Mucosa of stomach (tissue), 1 donor: ENCODE measurements around the gene SHLD2.

Source experiments
- H3K27me3 ChIP-seq: one replicate; pipeline ENCODE4 v1.7.0; 2013; ENCODE audit warnings: mild to moderate bottlenecking, low read length; ENCODE audit not compliant: control insufficient read depth, insufficient read depth
- H3K36me3 ChIP-seq: one replicate; pipeline ENCODE4 v1.7.0; 2013; ENCODE audit warnings: low read length; ENCODE audit not compliant: control insufficient read depth, insufficient read depth
- H3K4me1 ChIP-seq: one replicate; pipeline ENCODE4 v1.7.0; 2013; ENCODE audit warnings: mild to moderate bottlenecking, low read length; ENCODE audit not compliant: control insufficient read depth, insufficient read depth
- H3K4me3 ChIP-seq: one replicate; pipeline ENCODE4 v1.7.0; 2013; ENCODE audit warnings: low read length
- H3K9ac ChIP-seq: one replicate; pipeline ENCODE4 v1.7.0; 2013; ENCODE audit warnings: mild to moderate bottlenecking, low read length, moderate library complexity
- H3K9me3 ChIP-seq: one replicate; pipeline ENCODE4 v1.7.0; 2013; ENCODE audit warnings: mild to moderate bottlenecking, low read length, moderate library complexity; ENCODE audit not compliant: control insufficient read depth
- donor health status: Pancreatic carcinoma.

Gene SHLD2, protein sequence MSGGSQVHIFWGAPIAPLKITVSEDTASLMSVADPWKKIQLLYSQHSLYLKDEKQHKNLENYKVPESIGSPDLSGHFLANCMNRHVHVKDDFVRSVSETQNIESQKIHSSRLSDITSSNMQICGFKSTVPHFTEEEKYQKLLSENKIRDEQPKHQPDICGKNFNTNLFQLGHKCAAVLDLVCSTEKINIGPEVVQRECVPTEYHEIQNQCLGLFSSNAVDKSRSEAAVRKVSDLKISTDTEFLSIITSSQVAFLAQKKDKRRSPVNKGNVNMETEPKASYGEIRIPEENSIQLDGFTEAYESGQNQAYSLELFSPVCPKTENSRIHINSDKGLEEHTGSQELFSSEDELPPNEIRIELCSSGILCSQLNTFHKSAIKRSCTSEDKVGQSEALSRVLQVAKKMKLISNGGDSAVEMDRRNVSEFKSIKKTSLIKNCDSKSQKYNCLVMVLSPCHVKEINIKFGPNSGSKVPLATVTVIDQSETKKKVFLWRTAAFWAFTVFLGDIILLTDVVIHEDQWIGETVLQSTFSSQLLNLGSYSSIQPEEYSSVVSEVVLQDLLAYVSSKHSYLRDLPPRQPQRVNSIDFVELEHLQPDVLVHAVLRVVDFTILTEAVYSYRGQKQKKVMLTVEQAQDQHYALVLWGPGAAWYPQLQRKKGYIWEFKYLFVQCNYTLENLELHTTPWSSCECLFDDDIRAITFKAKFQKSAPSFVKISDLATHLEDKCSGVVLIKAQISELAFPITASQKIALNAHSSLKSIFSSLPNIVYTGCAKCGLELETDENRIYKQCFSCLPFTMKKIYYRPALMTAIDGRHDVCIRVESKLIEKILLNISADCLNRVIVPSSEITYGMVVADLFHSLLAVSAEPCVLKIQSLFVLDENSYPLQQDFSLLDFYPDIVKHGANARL

GRCh38 chr10:87094373-87095235, at the start of gene SHLD2, which contains the start of gene GLUD1:
Gene SHLD2, plus strand, starts transcription at chr10:87095206. Its CDS starts 56,149 bp downstream, at chr10:87151355.
Gene GLUD1, minus strand, starts transcription at chr10:87094843. Its CDS starts 74 bp downstream, at chr10:87094769.
- Histone ChIP-seq H3K4me3 (peak within 1 kb of the TSS; percentile 58), H3K9me3 (no peaks in the 10 kb centered on the region), H3K27me3 (no peaks in the 10 kb centered on the region), H3K36me3 (no peaks in the 10 kb centered on the region), H3K9ac (peak within 1 kb of the TSS; percentile 79), H3K4me1 (peaks cover 15% of the 10 kb centered on the region)

DNA sequence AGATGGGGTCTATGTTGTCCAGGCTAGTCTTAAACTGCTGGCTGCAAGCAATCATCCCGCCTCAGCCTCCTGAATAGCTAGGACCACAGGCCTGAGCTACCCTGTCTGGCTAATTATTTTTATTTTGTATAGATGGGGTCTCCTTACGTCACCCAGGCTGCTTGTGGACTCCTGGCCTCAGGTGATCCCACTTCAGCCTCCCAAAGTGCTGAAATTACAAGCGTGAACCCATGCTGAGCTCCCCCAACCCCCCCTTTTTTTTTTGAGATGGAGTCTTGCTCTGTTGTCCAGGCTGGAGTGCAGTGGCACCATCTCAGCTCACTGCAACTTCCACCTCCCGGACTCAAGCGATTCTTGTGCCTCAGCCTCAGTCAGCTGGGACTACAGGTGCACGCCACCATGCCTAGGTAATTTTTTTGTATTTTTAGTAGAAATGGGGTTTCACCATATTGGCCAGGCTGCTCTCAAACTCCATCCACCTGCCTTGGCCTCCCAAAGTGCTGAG, 49.5 kb upstream of the SHLD2 start:
- Histone ChIP-seq H3K4me1 (no peaks in the 10 kb centered on the region), H3K4me3 (no peak overlapping the region), H3K9me3 (no peaks in the 10 kb centered on the region), H3K27me3 (no peaks in the 10 kb centered on the region), H3K9ac (no peak overlapping the region), H3K36me3 (no peaks in the 10 kb centered on the region)

GRCh38 chr10:87053111-87053510, 41.9 kb upstream of the SHLD2 start:
- Histone ChIP-seq H3K36me3 (no peaks in the 10 kb centered on the region), H3K9me3 (no peaks in the 10 kb centered on the region)

DNA sequence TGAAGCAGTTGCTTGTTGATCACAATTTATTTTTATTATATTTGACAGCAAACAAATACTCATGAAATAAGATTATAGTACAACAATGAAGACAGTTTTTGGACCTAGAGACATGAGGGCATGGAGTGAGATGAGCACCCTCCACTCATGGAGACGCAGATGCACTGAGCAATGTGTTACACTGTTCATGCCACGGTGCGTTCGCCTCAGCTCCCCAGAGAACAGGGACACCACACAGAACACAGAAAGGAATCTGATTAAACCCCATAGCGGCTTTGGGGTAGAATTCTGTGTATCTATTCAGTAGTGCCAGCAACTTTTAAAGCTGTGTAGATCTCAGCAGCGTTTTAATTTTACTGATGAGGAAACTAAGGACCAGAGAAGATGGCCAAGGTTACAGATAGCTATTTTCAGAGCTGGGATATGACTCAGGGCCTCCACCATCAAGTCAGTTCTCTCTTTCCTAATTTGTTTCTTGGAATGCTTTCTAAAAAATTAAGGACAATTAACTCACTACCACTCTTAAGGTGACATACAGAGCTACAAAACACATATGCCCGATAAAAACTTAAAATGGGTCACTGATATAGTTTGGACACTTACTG, 41.3 kb upstream of the SHLD2 start:
- Histone ChIP-seq H3K9ac (no peak overlapping the region), H3K27me3 (no peaks in the 10 kb centered on the region), H3K36me3 (no peaks in the 10 kb centered on the region), H3K9me3 (no peaks in the 10 kb centered on the region), H3K4me3 (no peak overlapping the region), H3K4me1 (no peaks in the 10 kb centered on the region)

More at GRCh38 chr10:87053111-87053510, 41.9 kb upstream of the SHLD2 start:
- Histone ChIP-seq H3K4me1 (no peaks in the 10 kb centered on the region), H3K27me3 (no peaks in the 10 kb centered on the region), H3K4me3 (no peak overlapping the region), H3K9ac (no peak overlapping the region)

DNA sequence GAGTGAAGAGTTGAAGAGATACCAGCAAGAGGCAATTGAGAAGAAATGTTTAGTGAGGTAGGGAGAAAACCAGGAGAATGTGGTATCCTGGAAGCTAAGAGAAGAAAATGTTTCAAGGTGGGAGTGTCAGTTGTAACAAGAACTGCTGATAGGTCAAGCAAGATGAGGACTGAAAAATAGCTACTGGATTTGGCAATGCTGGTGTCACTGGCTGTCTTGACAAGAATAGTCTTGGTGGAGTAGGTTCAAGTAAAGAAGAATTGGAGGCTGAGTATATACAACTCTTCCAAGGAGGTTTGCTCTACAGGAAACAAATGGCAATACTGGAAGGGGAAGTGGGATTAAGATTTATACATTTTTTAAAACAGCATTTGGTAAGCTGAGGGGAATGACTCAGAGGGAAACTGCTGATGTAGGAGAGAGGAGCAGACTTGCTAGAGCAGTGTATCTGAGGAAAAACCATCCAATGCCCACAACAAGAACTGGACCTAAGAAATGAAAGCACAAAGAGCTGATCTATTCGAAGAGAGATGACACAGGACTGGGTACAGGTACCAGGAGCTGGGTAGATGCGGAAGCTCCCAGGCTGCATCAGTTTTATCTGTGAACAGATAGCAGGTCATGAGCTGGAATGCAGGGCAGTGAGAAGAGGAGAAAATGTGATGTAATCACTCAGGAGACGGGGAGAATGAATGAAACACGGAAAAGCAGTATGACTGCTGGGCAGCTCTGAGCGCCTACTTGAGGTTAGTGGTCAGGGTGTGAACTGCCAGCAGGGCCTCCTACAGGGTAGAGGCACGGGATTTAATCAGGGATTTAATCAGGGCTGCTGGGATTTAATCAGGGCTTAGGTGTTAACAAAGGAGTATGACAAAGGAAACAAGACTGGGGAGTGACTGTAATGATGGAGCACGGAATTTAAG, 40.4 kb upstream of the SHLD2 start:
- Histone ChIP-seq H3K27me3 (no peaks in the 10 kb centered on the region), H3K9me3 (no peaks in the 10 kb centered on the region), H3K36me3 (peaks cover 3% of the 10 kb centered on the region), H3K4me3 (no peak overlapping the region), H3K9ac (no peak overlapping the region), H3K4me1 (no peaks in the 10 kb centered on the region)

GRCh38 chr10:87058171-87058570, 36.8 kb upstream of the SHLD2 start:
- Histone ChIP-seq H3K36me3 (peaks cover 19% of the 10 kb centered on the region), H3K9ac (no peak overlapping the region), H3K4me3 (no peak overlapping the region), H3K27me3 (no peaks in the 10 kb centered on the region), H3K4me1 (no peaks in the 10 kb centered on the region), H3K9me3 (no peaks in the 10 kb centered on the region)

GRCh38 chr10:87059401-87059800, 35.6 kb upstream of the SHLD2 start:
- H3K4me1 ChIP-seq = no peaks in the 10 kb centered on the region
- H3K27me3 ChIP-seq = no peaks in the 10 kb centered on the region
- no peak overlapping the region for H3K9ac ChIP-seq
- H3K4me3 ChIP-seq = no peak overlapping the region
- no peaks in the 10 kb centered on the region for H3K9me3 ChIP-seq
- peaks cover 19% of the 10 kb centered on the region for H3K36me3 ChIP-seq

DNA sequence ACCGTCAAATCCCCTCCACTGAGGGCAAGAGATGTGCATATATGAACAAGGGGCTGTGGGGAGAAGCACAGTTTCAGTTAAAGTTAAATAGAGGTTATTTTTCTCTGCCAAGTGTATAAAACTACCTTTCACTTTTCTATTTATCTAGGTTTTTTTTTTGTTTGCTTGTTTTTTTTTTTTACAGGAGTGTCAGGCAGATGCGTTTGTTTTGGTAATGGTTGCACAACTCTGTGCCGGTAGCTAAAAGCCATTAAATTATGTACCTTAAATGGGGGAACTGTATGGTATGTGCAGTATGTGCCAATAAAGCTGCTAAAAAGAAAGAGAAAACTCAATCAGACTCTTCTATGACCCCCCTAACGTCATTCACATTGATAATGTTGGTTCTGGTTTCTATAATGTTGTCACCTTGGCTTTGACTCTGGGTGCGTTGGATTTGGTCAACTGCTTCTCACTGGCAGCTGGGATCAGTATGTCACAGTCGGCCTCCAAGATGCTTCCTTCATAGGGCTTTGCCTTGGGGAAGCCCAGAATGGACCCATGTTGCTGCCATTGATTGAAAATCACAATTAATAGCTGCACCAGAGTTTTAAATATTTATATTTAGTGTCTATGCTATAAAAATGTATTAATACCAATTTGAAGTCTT, 34.6 kb upstream of the SHLD2 start:
- H3K4me1 ChIP-seq = no peaks in the 10 kb centered on the region
- H3K9me3 ChIP-seq = no peaks in the 10 kb centered on the region
- no peak overlapping the region for H3K4me3 ChIP-seq
- peaks cover 19% of the 10 kb centered on the region for H3K36me3 ChIP-seq
- H3K9ac ChIP-seq = no peak overlapping the region
- H3K27me3 ChIP-seq = no peaks in the 10 kb centered on the region

- H3K4me3 ChIP-seq = no peak overlapping the region
- H3K9me3 ChIP-seq = no peaks in the 10 kb centered on the region
- H3K27me3 ChIP-seq = no peaks in the 10 kb centered on the region
- peaks cover 19% of the 10 kb centered on the region for H3K36me3 ChIP-seq
- no peaks in the 10 kb centered on the region for H3K4me1 ChIP-seq
- H3K9ac ChIP-seq = no peak overlapping the region
These were observed 30.4 kb upstream of the SHLD2 start for GRCh38 chr10:87064651-87065050.

GRCh38 chr10:87066178-87066577, 28.8 kb upstream of the SHLD2 start:
- Histone ChIP-seq H3K36me3 (peaks cover 6% of the 10 kb centered on the region), H3K27me3 (no peaks in the 10 kb centered on the region), H3K9ac (no peak overlapping the region), H3K9me3 (no peaks in the 10 kb centered on the region), H3K4me1 (no peaks in the 10 kb centered on the region), H3K4me3 (no peak overlapping the region)
